ENCODE results near the gene PADI3.

Gene PADI3

GRCh38 chr1:17214876-17215544 lies 33.9 kb upstream of the PADI3 start:
- DNase-seq (ENCODE audit: low read depth) = no peak

- no peak for DNase-seq (ENCODE audit: low read depth)
These were observed 33.4 kb upstream of the PADI3 start for GRCh38 chr1:17215545-17215890.

- no peak for DNase-seq (ENCODE audit: low read depth)
These were observed 32.8 kb upstream of the PADI3 start for GRCh38 chr1:17216078-17216477.

- DNase-seq (ENCODE audit: low read depth) = no peak
These were observed 31.3 kb upstream of the PADI3 start for GRCh38 chr1:17217607-17218006.

- DNase-seq (ENCODE audit: low read depth) = no peak
These were observed 30.0 kb upstream of the PADI3 start for GRCh38 chr1:17218939-17219338.

- no peak for DNase-seq (ENCODE audit: low read depth)
These were observed 28.6 kb upstream of the PADI3 start for GRCh38 chr1:17220287-17220686.

GRCh38 chr1:17222557-17222956 lies 26.3 kb upstream of the PADI3 start:
- DNase-seq (ENCODE audit: low read depth) = no peak

- no peak for DNase-seq (ENCODE audit: low read depth)
These were observed 24.5 kb upstream of the PADI3 start for GRCh38 chr1:17224434-17224833.

GRCh38 chr1:17225140-17225539 lies 23.8 kb upstream of the PADI3 start:
- no peak for DNase-seq (ENCODE audit: low read depth)

- DNase-seq (ENCODE audit: low read depth) = no peak
These were observed 21.5 kb upstream of the PADI3 start for GRCh38 chr1:17227358-17227915.

- no peak for DNase-seq (ENCODE audit: low read depth)
These were observed 20.3 kb upstream of the PADI3 start for GRCh38 chr1:17228619-17229018.

- DNase-seq (ENCODE audit: low read depth) = no peak
These were observed 19.5 kb upstream of the PADI3 start for GRCh38 chr1:17229379-17229778.

- DNase-seq (ENCODE audit: low read depth) = no peak
These were observed 18.8 kb upstream of the PADI3 start for GRCh38 chr1:17230106-17230505.

GRCh38 chr1:17230671-17231310 lies 18.1 kb upstream of the PADI3 start:
- DNase-seq (ENCODE audit: low read depth) = no peak

- DNase-seq (ENCODE audit: low read depth) = peak; percentile 82
These were observed 15.9 kb upstream of the PADI3 start for GRCh38 chr1:17232759-17233661.

GRCh38 chr1:17233675-17234320 lies 15.1 kb upstream of the PADI3 start:
- DNase-seq (ENCODE audit: low read depth) = peak; percentile 90

- DNase-seq (ENCODE audit: low read depth) = no peak
These were observed 14.5 kb upstream of the PADI3 start for GRCh38 chr1:17234405-17234804.

- no peak for DNase-seq (ENCODE audit: low read depth)
These were observed 13.6 kb upstream of the PADI3 start for GRCh38 chr1:17235135-17235885.

- peak; percentile 74 for DNase-seq (ENCODE audit: low read depth)
These were observed 11.9 kb upstream of the PADI3 start for GRCh38 chr1:17236779-17237560.

- no peak for DNase-seq (ENCODE audit: low read depth)
These were observed 11.4 kb upstream of the PADI3 start for GRCh38 chr1:17237561-17237903.

GRCh38 chr1:17239420-17239819 lies 9.5 kb upstream of the PADI3 start:
- DNase-seq (ENCODE audit: low read depth) = peak; percentile 96

Measured in amniotic epithelial cell (primary cell).